H9 (cell line): ENCODE measurements around the gene DMAP1. TPM values are rescaled to one million over a fixed set of nuclear protein-coding genes. Genes with fewer than 3 reads are reported as not detected.
A peak's percentile ranks its signal among the peaks of the same experiment; 100 is the strongest.

Experiments
- DNase-seq: peaks from one replicate; pipeline ENCODE4 v3.0.0-alpha.2; 2017
- H2AFZ ChIP-seq: one replicate; pipeline ENCODE4 v1.6.1; 2013; ENCODE audit warnings: mild to moderate bottlenecking, low read length, control low read depth, moderate library complexity
- H2AK5ac ChIP-seq: 2 replicates; pipeline ENCODE4 v1.6.1; 2013; ENCODE audit warnings: low read length, control low read depth, mixed read lengths; ENCODE audit not compliant: insufficient read length
- H2BK120ac ChIP-seq: one replicate; pipeline ENCODE4 v1.6.1; 2013; ENCODE audit warnings: low read depth, mild to moderate bottlenecking, low read length, control low read depth, inconsistent platforms; ENCODE audit not compliant: poor library complexity, severe bottlenecking
- H2BK12ac ChIP-seq: 2 replicates; pipeline ENCODE4 v1.6.1; 2013; ENCODE audit warnings: low read length, control low read depth, mixed read lengths, low read depth; ENCODE audit not compliant: insufficient read length
- H2BK15ac ChIP-seq: 2 replicates; pipeline ENCODE4 v1.6.1; 2013; ENCODE audit warnings: low read depth, low read length, control low read depth
- H2BK20ac ChIP-seq: one replicate; pipeline ENCODE4 v1.6.1; 2013; ENCODE audit warnings: low read depth, mild to moderate bottlenecking, low read length, control low read depth, inconsistent platforms; ENCODE audit not compliant: poor library complexity, severe bottlenecking
- H2BK5ac ChIP-seq: 2 replicates; pipeline ENCODE4 v1.6.1; 2013; ENCODE audit warnings: low read length, control low read depth, mixed read lengths; ENCODE audit not compliant: insufficient read length
- H3K14ac ChIP-seq: 2 replicates; pipeline ENCODE4 v1.6.1; 2013; ENCODE audit warnings: low read length, control low read depth; ENCODE audit not compliant: insufficient read depth
- H3K18ac ChIP-seq: 2 replicates; pipeline ENCODE4 v1.6.1; 2013; ENCODE audit warnings: low read depth, mild to moderate bottlenecking, mixed read lengths, low read length, control low read depth; ENCODE audit not compliant: insufficient read length
- H3K23ac ChIP-seq: 2 replicates; pipeline ENCODE4 v1.6.1; 2013; ENCODE audit warnings: low read length, control low read depth, mixed read lengths, low read depth; ENCODE audit not compliant: insufficient read length
- H3K23me2 ChIP-seq: 2 replicates; pipeline ENCODE4 v1.6.1; 2013; ENCODE audit warnings: low read depth, mild to moderate bottlenecking, mixed read lengths, low read length, control low read depth; ENCODE audit not compliant: insufficient read length, poor library complexity, severe bottlenecking
- H3K27ac ChIP-seq: 2 replicates; pipeline ENCODE4 v1.5.1; 2013; ENCODE audit warnings: low read length, control low read depth, mixed read lengths, low read depth; ENCODE audit not compliant: insufficient read length
- H3K27me3 ChIP-seq: 2 replicates; pipeline ENCODE4 v1.6.1; 2013; ENCODE audit warnings: low read length, control low read depth, inconsistent platforms; ENCODE audit not compliant: insufficient read depth
- H3K4ac ChIP-seq: 2 replicates; pipeline ENCODE4 v1.6.1; 2013; ENCODE audit warnings: low read depth, mild to moderate bottlenecking, control low read depth, inconsistent platforms, low read length, moderate library complexity
- H3K4me1 ChIP-seq: 2 replicates; pipeline ENCODE4 v1.6.1; 2013; ENCODE audit warnings: low read length, control low read depth, inconsistent platforms; ENCODE audit not compliant: insufficient read depth
- H3K4me2 ChIP-seq: 2 replicates; pipeline ENCODE4 v1.6.1; 2013; ENCODE audit warnings: low read length, control low read depth, mixed read lengths; ENCODE audit not compliant: insufficient read length, insufficient read depth
- H3K56ac ChIP-seq: 2 replicates; pipeline ENCODE4 v1.6.1; 2013; ENCODE audit warnings: low read depth, mild to moderate bottlenecking, mixed read lengths, low read length, control low read depth; ENCODE audit not compliant: insufficient read length
- H3K79me1 ChIP-seq: 2 replicates; pipeline ENCODE4 v1.6.1; 2013; ENCODE audit warnings: low read depth, mild to moderate bottlenecking, moderate library complexity, low read length, control low read depth, inconsistent platforms; ENCODE audit not compliant: insufficient read depth, poor library complexity, severe bottlenecking
- H3K79me2 ChIP-seq: 2 replicates; pipeline ENCODE4 v1.6.1; 2013; ENCODE audit warnings: low read length, control low read depth, inconsistent platforms; ENCODE audit not compliant: insufficient read depth
- H3K9ac ChIP-seq: 2 replicates; pipeline ENCODE4 v1.6.1; 2013; ENCODE audit warnings: low read length, control low read depth, mixed read lengths; ENCODE audit not compliant: insufficient read length; ENCODE audit errors: extremely low read depth
- H3K9me3 ChIP-seq: one replicate; pipeline ENCODE4 v1.6.1; 2013; ENCODE audit warnings: low read depth, low read length, inconsistent platforms; ENCODE audit not compliant: control insufficient read depth
- H3T11ph ChIP-seq: one replicate; pipeline ENCODE4 v1.6.1; 2013; ENCODE audit warnings: mild to moderate bottlenecking, low read length, control low read depth, inconsistent platforms
- H4K20me1 ChIP-seq: one replicate; pipeline ENCODE4 v1.6.1; 2013; ENCODE audit not compliant: control insufficient read depth, insufficient read length, insufficient read depth
- H4K5ac ChIP-seq: 2 replicates; pipeline ENCODE4 v1.6.1; 2013; ENCODE audit warnings: low read depth, mild to moderate bottlenecking, mixed read lengths, low read length, control low read depth; ENCODE audit not compliant: insufficient read length
- H4K8ac ChIP-seq: replicated peaks from 2 replicates; pipeline ENCODE4 v1.6.1; 2013; ENCODE audit warnings: low read length, control low read depth, mixed read lengths, low read depth; ENCODE audit not compliant: insufficient read length
- H4K91ac ChIP-seq: 2 replicates; pipeline ENCODE4 v1.6.1; 2013; ENCODE audit warnings: low read depth, mild to moderate bottlenecking, moderate library complexity, mixed read lengths, low read length, control low read depth; ENCODE audit not compliant: insufficient read length
- H3K27ac Mint-ChIP-seq, 3 experiments: 2 replicates in 2 of 3; 3 replicates in 1 of 3; pipeline ENCODE4 v1.8.0; 2020 to 2021; ENCODE audit warnings: mixed read lengths in 3 of 3, mild to moderate bottlenecking in 1 of 3, moderate library complexity in 1 of 3
- H3K27me3 Mint-ChIP-seq: 2 replicates; pipeline ENCODE4 v1.8.0; 2021; ENCODE audit warnings: low read depth, mild to moderate bottlenecking, moderate library complexity, mixed read lengths
- H3K36me3 Mint-ChIP-seq, 3 experiments: 2 replicates in 2 of 3; 3 replicates in 1 of 3; pipeline ENCODE4 v1.8.0; 2020 to 2021; ENCODE audit warnings: low read depth in 3 of 3, mixed read lengths in 3 of 3; ENCODE audit not compliant: insufficient read depth in 1 of 3
- H3K4me1 Mint-ChIP-seq, 2 experiments: 2 replicates each; pipeline ENCODE4 v1.8.0; 2020; ENCODE audit warnings: mixed read lengths in 2 of 2
- H3K4me3 Mint-ChIP-seq, 2 experiments: 2 replicates in 1 of 2; 3 replicates in 1 of 2; pipeline ENCODE4 v1.8.0; 2020 to 2021; ENCODE audit warnings: mild to moderate bottlenecking in 2 of 2, mixed read lengths in 2 of 2, moderate library complexity in 1 of 2
- H3K9me3 Mint-ChIP-seq, 2 experiments: 2 replicates in 1 of 2; 3 replicates in 1 of 2; pipeline ENCODE4 v1.8.0; 2020; ENCODE audit warnings: mild to moderate bottlenecking in 2 of 2, mixed read lengths in 2 of 2, moderate library complexity in 1 of 2
- CTCF ChIP-seq: fragments of 200-600 bp; sonication (generic); conservative IDR thresholded peaks from 3 replicates; pipeline ENCODE4 v1.8.0; 2021; ENCODE audit warnings: antibody characterized with exemption, mild to moderate bottlenecking
- WGBS: extraction: QIAGEN DNeasy Blood & Tissue Kit; methylation state at CpG from one replicate; pipeline ENCODE4 v1.1.7; 2013; ENCODE audit warnings: missing lambda C conversion rate, low lambda C conversion rate, mixed read lengths; ENCODE audit not compliant: insufficient read length; ENCODE audit errors: extremely low coverage; 5-methylcytosine and 5-hydroxymethylcytosine counted together
- total RNA-seq: library from RNA; stranded (reverse); gene quantifications from 2 replicates; pipeline ENCODE4 v1.2.1, GENCODE V29; 2021

Gene DMAP1
- total RNA-seq, 1 experiment from 2014 or later: 55.3 TPM

- Histone ChIP-seq H3K79me2 (no peaks in the 10 kb centered on the region), H3K9ac (no peak overlapping the region), H3K4me2 (no peak overlapping the region), H2BK120ac (no peak overlapping the region), H2BK5ac (no peak overlapping the region), H3K23ac (no peak overlapping the region), H3K23me2 (no peaks in the 10 kb centered on the region), H4K8ac (no peak overlapping the region), H2AFZ (no peak overlapping the region), H3K18ac (no peak overlapping the region), H3K9me3 (no peaks in the 10 kb centered on the region), H3K79me1 (no peaks in the 10 kb centered on the region), H2BK12ac (no peak overlapping the region), H4K5ac (no peak overlapping the region), H3K4ac (no peak overlapping the region), H2BK15ac (no peak overlapping the region), H3K4me1 (peaks cover 4% of the 10 kb centered on the region; the same call in 1 of the 2 replicates), H2AK5ac (no peak overlapping the region), H2BK20ac (no peak overlapping the region), H3T11ph (no peak overlapping the region), H3K27me3 (no peaks in the 10 kb centered on the region), H3K56ac (no peak overlapping the region), H3K27ac (no peak overlapping the region), H3K14ac (peak overlapping the region; percentile 2; the same call in 1 of the 2 replicates), H4K91ac (no peak overlapping the region), H4K20me1 (no peaks in the 10 kb centered on the region)
- WGBS: no CpG with 5 or more reads among the region's 11 CpGs
- no peak overlapping the region for H3K4me3 Mint-ChIP-seq
- peaks cover 25 to 32% of the 10 kb centered on the region in 2 experiments for H3K4me1 Mint-ChIP-seq
- H3K36me3 Mint-ChIP-seq: peaks cover 0 to 2% (median 0%) of the 10 kb centered on the region in 3 experiments; a peak in 4 of 7 replicates
- H3K27ac Mint-ChIP-seq: no peak overlapping the region
- H3K9me3 Mint-ChIP-seq: no peaks in the 10 kb centered on the region
- no peaks in the 10 kb centered on the region for H3K27me3 Mint-ChIP-seq
- TF ChIP-seq CTCF: no peak
- no peak for DNase-seq
Observed at GRCh38 chr1:44264451-44264771, 51.1 kb downstream of the DMAP1 start.
